ENCODE data around the gene C2orf72. TPM values are rescaled to one million over a fixed set of nuclear protein-coding genes. Genes with fewer than 3 reads are reported as not detected.
A peak's percentile ranks its signal among the peaks of the same experiment; 100 is the strongest.

Gene C2orf72
- total and polyA plus RNA-seq, 2 experiments from 2014 or later: 86.9 to 112 TPM

GRCh38 chr2:231007286-231008098 is 29.8 kb upstream of the C2orf72 start:
- no peak overlapping the region for H2AFZ ChIP-seq
- WGBS (ENCODE audit: low lambda C conversion rate, missing lambda C conversion rate): 57% methylated on average over 10 of the region's 10 CpGs
- no peak overlapping the region for H3K4me2 ChIP-seq

GRCh38 chr2:231008131-231008530 is 29.2 kb upstream of the C2orf72 start:
- H3K4me1 ChIP-seq (ENCODE audit: insufficient read depth): peaks cover 9% of the 10 kb centered on the region

More at GRCh38 chr2:231007286-231008098, 29.8 kb upstream of the C2orf72 start:
- no peaks in the 10 kb centered on the region for H3K27me3 ChIP-seq
- H3K4me1 ChIP-seq (ENCODE audit: insufficient read depth): peaks cover 9% of the 10 kb centered on the region
- H3K4me3 ChIP-seq: no peak overlapping the region
- peak overlapping the region; percentile 66 for H3K27ac ChIP-seq
- no peaks in the 10 kb centered on the region for H3K36me3 ChIP-seq (replicated peaks; ENCODE audit: insufficient read depth, low read depth)
- H3K9me2 ChIP-seq (replicated peaks; ENCODE audit: insufficient read depth): no peaks in the 10 kb centered on the region
- H3K79me2 ChIP-seq: no peaks in the 10 kb centered on the region
- no peak for TF ChIP-seq EZH2 (IDR thresholded peaks at IDR 0.05; ENCODE audit: borderline replicate concordance)
- no peak for TF ChIP-seq EZH2phosphoT487 (IDR thresholded peaks at IDR 0.05; ENCODE audit: low read depth, severe bottlenecking, unreplicated experiment)
- no peak for TF ChIP-seq CTCF (IDR thresholded peaks at IDR 0.05; ENCODE audit: poor library complexity)
- H3K9me3 ChIP-seq (ENCODE audit: low read depth): no peaks in the 10 kb centered on the region
- H4K20me1 ChIP-seq (ENCODE audit: insufficient read depth, poor library complexity, severe bottlenecking): no peaks in the 10 kb centered on the region
- peak; percentile 32 for DNase-seq (ENCODE audit: low spot score)

GRCh38 chr2:231009236-231009919 is 27.9 kb upstream of the C2orf72 start:
- H3K4me1 ChIP-seq (ENCODE audit: insufficient read depth): peaks cover 9% of the 10 kb centered on the region
- H3K4me3 ChIP-seq: no peak overlapping the region
- H4K20me1 ChIP-seq (ENCODE audit: insufficient read depth, poor library complexity, severe bottlenecking): no peaks in the 10 kb centered on the region
- no peak overlapping the region for H3K4me2 ChIP-seq
- no peaks in the 10 kb centered on the region for H3K9me2 ChIP-seq (replicated peaks; ENCODE audit: insufficient read depth)
- H3K27me3 ChIP-seq: no peaks in the 10 kb centered on the region
- no peaks in the 10 kb centered on the region for H3K9me3 ChIP-seq (ENCODE audit: low read depth)
- H3K27ac ChIP-seq: no peak overlapping the region
- no peaks in the 10 kb centered on the region for H3K36me3 ChIP-seq (replicated peaks; ENCODE audit: insufficient read depth, low read depth)
- DNase-seq (ENCODE audit: low spot score): no peak
- no peak for TF ChIP-seq EZH2 (IDR thresholded peaks at IDR 0.05; ENCODE audit: borderline replicate concordance)
- no peak for TF ChIP-seq EZH2phosphoT487 (IDR thresholded peaks at IDR 0.05; ENCODE audit: low read depth, severe bottlenecking, unreplicated experiment)
- no peak for TF ChIP-seq CTCF (IDR thresholded peaks at IDR 0.05; ENCODE audit: poor library complexity)
- no peaks in the 10 kb centered on the region for H3K79me2 ChIP-seq
- H2AFZ ChIP-seq: no peak overlapping the region
- WGBS (ENCODE audit: low lambda C conversion rate, missing lambda C conversion rate): 76% methylated on average over 14 of the region's 14 CpGs

More at GRCh38 chr2:231008131-231008530, 29.2 kb upstream of the C2orf72 start:
- H3K27me3 ChIP-seq: no peaks in the 10 kb centered on the region
- TF ChIP-seq EZH2 (IDR thresholded peaks at IDR 0.05; ENCODE audit: borderline replicate concordance): no peak
- no peak for TF ChIP-seq EZH2phosphoT487 (IDR thresholded peaks at IDR 0.05; ENCODE audit: low read depth, severe bottlenecking, unreplicated experiment)
- no peak for TF ChIP-seq CTCF (IDR thresholded peaks at IDR 0.05; ENCODE audit: poor library complexity)
- H3K79me2 ChIP-seq: no peaks in the 10 kb centered on the region
- H4K20me1 ChIP-seq (ENCODE audit: insufficient read depth, poor library complexity, severe bottlenecking): no peaks in the 10 kb centered on the region
- H3K9me3 ChIP-seq (ENCODE audit: low read depth): no peaks in the 10 kb centered on the region
- H3K4me3 ChIP-seq: no peak overlapping the region
- 86% methylated on average over 6 of the region's 6 CpGs for WGBS (ENCODE audit: low lambda C conversion rate, missing lambda C conversion rate)
- no peaks in the 10 kb centered on the region for H3K9me2 ChIP-seq (replicated peaks; ENCODE audit: insufficient read depth)
- no peak for DNase-seq (ENCODE audit: low spot score)
- no peaks in the 10 kb centered on the region for H3K36me3 ChIP-seq (replicated peaks; ENCODE audit: insufficient read depth, low read depth)
- no peak overlapping the region for H3K4me2 ChIP-seq
- peak overlapping the region; percentile 66 for H3K27ac ChIP-seq
- H2AFZ ChIP-seq: no peak overlapping the region
